ENCODE data around the gene MYRFL.
A peak's percentile ranks its signal among the peaks of the same experiment; 100 is the strongest.

Gene MYRFL

DNA sequence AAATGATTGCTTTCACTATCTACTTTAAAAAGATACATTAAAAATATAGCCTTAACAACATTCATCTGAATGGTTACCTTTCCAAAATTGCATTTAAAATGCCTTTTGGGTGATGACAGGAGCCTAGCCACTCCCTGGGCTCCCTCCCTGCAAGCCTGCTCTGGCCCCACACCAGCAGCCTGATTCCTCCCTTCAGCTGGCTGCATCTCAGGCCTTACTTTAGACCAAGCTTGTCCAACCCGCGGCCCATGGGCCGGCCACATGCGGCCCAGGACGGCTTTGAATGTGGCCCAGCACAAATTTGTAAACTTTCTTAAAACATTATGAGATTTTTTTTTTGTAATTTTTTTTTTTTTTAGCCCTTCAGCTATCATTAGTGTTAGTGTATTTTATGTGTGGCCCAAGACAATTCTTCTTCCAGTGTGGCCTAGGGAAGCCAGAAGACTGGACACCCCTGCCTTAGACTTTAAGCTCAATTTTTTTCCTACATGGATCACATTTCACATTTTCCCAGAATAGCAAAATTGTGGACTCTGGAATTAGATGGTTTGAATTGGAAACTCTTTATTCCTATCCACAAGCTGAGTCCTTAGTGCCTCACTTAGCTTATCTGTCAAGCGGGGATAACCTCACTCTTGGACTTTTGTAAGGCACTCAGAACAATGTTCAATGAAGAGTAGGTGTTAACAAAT lies 124.4 kb downstream of the MYRFL start:
- TF ChIP-seq CSDC2 (CRISPR knock-in tag; IDR thresholded peaks at IDR 0.05) (no peak), CREB5 (CRISPR knock-in tag; IDR thresholded peaks at IDR 0.05; ENCODE audit: low read depth) (no peak), GLIS3 (CRISPR knock-in tag; IDR thresholded peaks at IDR 0.05) (no peak)
- no peak for ATAC-seq

DNA sequence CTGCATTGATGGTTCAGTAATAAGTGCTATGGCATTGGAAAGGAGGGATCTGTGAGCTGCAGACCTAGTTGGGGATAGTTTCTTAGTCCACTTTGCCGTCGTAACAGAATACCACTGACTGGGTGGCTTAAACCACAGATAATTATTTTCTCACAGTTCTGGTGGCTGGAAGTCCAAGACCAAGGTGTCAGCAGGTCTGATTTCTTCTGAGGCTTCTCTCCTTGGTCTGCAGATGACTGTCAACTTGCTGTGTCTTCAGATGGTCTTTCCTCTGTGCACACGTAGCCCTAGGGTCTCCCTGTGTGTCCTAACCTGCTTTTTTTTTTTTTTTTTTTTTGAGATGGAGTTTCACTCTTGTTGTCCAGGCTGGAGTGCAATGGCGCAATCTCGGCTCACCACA lies 126.1 kb downstream of the MYRFL start:
- TF ChIP-seq ZC3H10 (CRISPR knock-in tag; IDR thresholded peaks at IDR 0.05) (no peak), ARNTL (CRISPR knock-in tag; IDR thresholded peaks at IDR 0.05; ENCODE audit: borderline replicate concordance, low read depth) (no peak), CSRNP3 (CRISPR knock-in tag; IDR thresholded peaks at IDR 0.05) (no peak), ZNF70 (CRISPR knock-in tag; IDR thresholded peaks at IDR 0.05) (no peak), BACH2 (CRISPR knock-in tag; IDR thresholded peaks at IDR 0.05; ENCODE audit: borderline replicate concordance) (no peak), ZNF8 (CRISPR knock-in tag; IDR thresholded peaks at IDR 0.05) (no peak), TCF4 (CRISPR knock-in tag; IDR thresholded peaks at IDR 0.05; ENCODE audit: borderline replicate concordance) (no peak), ZFP3 (CRISPR knock-in tag; IDR thresholded peaks at IDR 0.05) (no peak), PPARA (CRISPR knock-in tag; IDR thresholded peaks at IDR 0.05; ENCODE audit: borderline replicate concordance) (no peak), CSDC2 (CRISPR knock-in tag; IDR thresholded peaks at IDR 0.05) (no peak)
- TF ChIP-seq, protein P1, sequence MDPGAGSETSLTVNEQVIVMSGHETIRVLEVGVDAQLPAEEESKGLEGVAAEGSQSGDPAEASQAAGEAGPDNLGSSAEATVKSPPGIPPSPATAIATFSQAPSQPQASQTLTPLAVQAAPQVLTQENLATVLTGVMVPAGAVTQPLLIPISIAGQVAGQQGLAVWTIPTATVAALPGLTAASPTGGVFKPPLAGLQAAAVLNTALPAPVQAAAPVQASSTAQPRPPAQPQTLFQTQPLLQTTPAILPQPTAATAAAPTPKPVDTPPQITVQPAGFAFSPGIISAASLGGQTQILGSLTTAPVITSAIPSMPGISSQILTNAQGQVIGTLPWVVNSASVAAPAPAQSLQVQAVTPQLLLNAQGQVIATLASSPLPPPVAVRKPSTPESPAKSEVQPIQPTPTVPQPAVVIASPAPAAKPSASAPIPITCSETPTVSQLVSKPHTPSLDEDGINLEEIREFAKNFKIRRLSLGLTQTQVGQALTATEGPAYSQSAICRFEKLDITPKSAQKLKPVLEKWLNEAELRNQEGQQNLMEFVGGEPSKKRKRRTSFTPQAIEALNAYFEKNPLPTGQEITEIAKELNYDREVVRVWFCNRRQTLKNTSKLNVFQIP (CRISPR knock-in tag; IDR thresholded peaks at IDR 0.05; ENCODE audit: borderline replicate concordance, low read depth): no peak
- no peak for ATAC-seq

GRCh38 chr12:69952890-69953289 lies 127.9 kb downstream of the MYRFL start:
- TF ChIP-seq TCF4 (CRISPR knock-in tag; IDR thresholded peaks at IDR 0.05; ENCODE audit: borderline replicate concordance) (no peak), CREB5 (CRISPR knock-in tag; IDR thresholded peaks at IDR 0.05; ENCODE audit: low read depth) (no peak), ESRRG (CRISPR knock-in tag; IDR thresholded peaks at IDR 0.05) (no peak), ZNF565 (CRISPR knock-in tag; conservative IDR thresholded peaks at IDR 0.05; ENCODE audit: low read depth) (no peak), CSDC2 (CRISPR knock-in tag; IDR thresholded peaks at IDR 0.05) (no peak), TOX (CRISPR knock-in tag; IDR thresholded peaks at IDR 0.05; ENCODE audit: borderline replicate concordance) (no peak), ZNF70 (CRISPR knock-in tag; IDR thresholded peaks at IDR 0.05) (no peak), ARNTL (CRISPR knock-in tag; IDR thresholded peaks at IDR 0.05; ENCODE audit: borderline replicate concordance, low read depth) (no peak)
- ATAC-seq: no peak

- TF ChIP-seq GLIS3 (CRISPR knock-in tag; IDR thresholded peaks at IDR 0.05) (no peak), ZNF70 (CRISPR knock-in tag; IDR thresholded peaks at IDR 0.05) (no peak)
- ATAC-seq: no peak
These were observed 136.2 kb downstream of the MYRFL start for GRCh38 chr12:69961246-69961645.

- TF ChIP-seq, protein P1 (CRISPR knock-in tag; IDR thresholded peaks at IDR 0.05; ENCODE audit: borderline replicate concordance, low read depth): no peak
- TF ChIP-seq ZNF565 (CRISPR knock-in tag; conservative IDR thresholded peaks at IDR 0.05; ENCODE audit: low read depth): no peak
- peak; percentile 60; the same call in 2 of the 3 replicates for ATAC-seq
These were observed 141.4 kb downstream of the MYRFL start for GRCh38 chr12:69966409-69966808.
